ENCODE measurements around the gene TRMU. TPM values are rescaled to one million over a fixed set of nuclear protein-coding genes. Genes with fewer than 3 reads are reported as not detected.

The TRMU gene, protein sequence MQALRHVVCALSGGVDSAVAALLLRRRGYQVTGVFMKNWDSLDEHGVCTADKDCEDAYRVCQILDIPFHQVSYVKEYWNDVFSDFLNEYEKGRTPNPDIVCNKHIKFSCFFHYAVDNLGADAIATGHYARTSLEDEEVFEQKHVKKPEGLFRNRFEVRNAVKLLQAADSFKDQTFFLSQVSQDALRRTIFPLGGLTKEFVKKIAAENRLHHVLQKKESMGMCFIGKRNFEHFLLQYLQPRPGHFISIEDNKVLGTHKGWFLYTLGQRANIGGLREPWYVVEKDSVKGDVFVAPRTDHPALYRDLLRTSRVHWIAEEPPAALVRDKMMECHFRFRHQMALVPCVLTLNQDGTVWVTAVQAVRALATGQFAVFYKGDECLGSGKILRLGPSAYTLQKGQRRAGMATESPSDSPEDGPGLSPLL
- total RNA-seq (2022; extraction: Qiagen RNA extraction): 36.4 to 37.4 TPM (median 37.0 TPM) in 5 replicates

DNA sequence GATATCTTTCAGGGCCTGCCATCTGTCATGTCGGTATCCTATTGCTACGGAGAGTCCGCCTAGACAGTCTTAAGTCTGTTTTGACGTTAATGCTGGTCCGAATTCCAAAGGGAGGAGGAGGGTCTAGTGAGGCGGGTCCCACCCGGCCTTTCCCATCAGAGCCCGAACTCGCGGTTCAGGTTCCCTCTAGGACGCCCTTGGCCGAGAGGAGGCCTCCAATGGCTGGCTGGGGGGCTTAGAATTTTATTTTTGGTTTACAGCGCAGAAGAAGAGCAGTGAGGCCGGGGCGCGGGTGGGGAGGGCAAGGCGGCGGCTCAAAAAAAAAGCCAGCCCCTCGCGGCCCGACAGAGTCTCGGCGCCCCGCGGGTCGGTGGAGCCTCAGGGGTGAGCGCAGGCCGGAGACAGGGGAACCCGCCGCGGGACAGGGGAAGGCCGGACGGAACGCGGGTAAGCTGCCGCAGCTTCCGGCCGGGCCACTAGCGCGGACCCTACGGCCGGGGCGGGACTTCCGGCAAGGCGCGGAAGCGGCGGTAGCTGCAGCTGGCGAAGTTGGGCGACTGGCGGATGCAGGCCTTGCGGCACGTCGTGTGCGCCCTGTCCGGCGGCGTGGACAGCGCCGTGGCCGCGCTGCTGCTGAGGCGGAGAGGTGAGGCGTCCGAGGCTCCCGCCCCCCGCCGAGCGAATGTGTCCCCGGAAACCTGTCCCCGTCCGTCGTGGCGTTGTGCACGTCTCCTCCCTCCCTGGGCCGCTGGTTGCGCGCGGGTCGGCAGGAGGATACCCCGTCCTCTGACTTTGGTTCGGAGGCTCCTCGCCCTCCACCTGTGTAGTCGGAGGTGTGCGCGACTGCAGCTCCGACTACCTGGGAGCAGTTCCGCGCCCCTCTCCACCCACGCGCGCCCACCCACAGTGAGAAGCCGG is at the start of gene TRMU:
Gene TRMU (plus strand): TSS at position 514 of the 918 bp plus-strand sequence. CDS start 51 bp downstream, at position 565.

DNA sequence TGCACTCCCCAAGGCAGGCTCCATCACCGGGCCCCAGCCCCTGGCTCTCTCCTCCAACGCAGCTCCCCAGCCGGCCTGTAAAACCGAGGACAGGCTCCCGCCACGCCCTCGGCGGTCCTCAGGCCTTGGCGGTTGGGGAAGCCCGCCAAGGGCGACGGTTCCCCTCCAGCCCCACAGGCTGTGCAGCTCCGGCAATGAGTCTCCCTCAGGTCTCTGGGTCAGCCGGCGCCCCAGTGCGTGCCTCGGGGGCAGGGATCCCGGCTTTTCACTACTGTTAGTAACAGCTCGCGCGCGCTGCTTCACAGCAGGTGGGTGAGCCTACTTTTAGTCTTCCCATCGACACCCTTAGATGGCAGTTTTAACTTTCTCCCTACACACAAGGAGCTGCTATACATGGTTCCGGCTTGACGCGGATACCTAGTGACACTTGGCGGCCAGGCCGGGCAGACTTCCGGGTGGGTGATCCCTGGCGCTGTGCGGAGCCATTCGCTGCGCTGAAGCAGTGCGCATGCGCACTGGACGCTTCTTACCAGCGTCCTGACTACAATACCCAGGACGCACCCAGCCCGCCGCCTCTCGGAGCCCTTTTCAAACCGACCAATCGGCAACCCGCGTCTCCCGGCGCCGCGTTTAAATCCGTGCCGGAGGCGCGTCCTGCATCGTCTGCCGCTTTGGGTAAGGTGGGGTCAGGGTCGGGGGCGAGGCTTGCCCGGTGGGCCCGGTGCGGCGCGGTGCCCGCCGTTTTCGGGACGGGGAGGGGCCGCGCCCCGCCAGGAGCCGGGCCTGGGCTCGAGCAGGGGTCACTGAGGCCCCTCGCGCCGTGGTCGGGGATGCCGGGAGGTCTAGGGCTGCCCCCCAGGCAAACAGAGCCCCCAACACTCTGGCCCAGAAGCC is 39.0 kb upstream of the TRMU start, which contains the start of gene GTSE1:
Gene GTSE1 (plus strand): TSS at position 614 of the 894 bp plus-strand sequence. CDS start 531 bp downstream, outside the sequence.

Other genes with a start within 250 kb of the TRMU start
- gene PPARA, start 185.2 kb upstream of the TRMU start, total RNA-seq (2022; extraction: Qiagen RNA extraction): 0.98 to 2.4 TPM (median 1.9 TPM) in 5 replicates
- gene CDPF1, start 85.4 kb upstream of the TRMU start, total RNA-seq (2022; extraction: Qiagen RNA extraction): 9.0 to 10.3 TPM (median 9.2 TPM) in 5 replicates
- not detected in 5 replicates for gene PKDREJ, start 72.4 kb upstream of the TRMU start, total RNA-seq (2022; extraction: Qiagen RNA extraction)
- 12.6 to 17.6 TPM (median 13.5 TPM) in 5 replicates for gene TTC38, start 67.7 kb upstream of the TRMU start, total RNA-seq (2022; extraction: Qiagen RNA extraction)
- gene GTSE1, start 38.8 kb upstream of the TRMU start, total RNA-seq (2022; extraction: Qiagen RNA extraction): 30.2 to 35.3 TPM (median 32.0 TPM) in 5 replicates
- 27.0 to 29.8 TPM (median 29.1 TPM) in 5 replicates for gene CELSR1, start 201.9 kb downstream of the TRMU start, total RNA-seq (2022; extraction: Qiagen RNA extraction)

Measured in A549 treated with Hydrocortisone at 1 μM for 4 hours (cell line).